ENCODE results near the gene VMO1.

Gene VMO1

GRCh38 chr17:4800462-4801196 lies 14.5 kb upstream of the VMO1 start:
- DNase-seq (ENCODE audit: low read depth in 1 of 2, low spot score in 1 of 2) = no peak

DNA sequence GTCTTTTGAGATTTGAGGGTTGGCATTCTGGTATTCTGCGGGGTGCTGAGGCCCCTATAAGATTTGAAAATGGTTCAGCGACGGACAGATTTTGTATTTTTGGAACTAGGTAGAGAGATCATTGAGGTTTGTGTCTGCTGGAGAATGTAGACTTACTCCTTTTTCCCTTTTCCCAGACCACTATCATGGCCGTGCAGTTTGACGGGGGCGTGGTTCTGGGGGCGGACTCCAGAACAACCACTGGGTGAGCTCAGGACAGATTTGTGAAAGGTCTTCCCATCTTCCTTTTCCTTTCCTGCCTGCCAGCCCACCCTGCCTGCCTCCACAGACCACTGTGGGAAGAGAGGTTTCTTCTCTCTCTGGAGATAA lies 10.4 kb upstream of the VMO1 start:
- no peak for DNase-seq (ENCODE audit: low read depth in 1 of 2, low spot score in 1 of 2)

GRCh38 chr17:4795168-4795567 lies 9.0 kb upstream of the VMO1 start:
- DNase-seq (ENCODE audit: low read depth in 1 of 2, low spot score in 1 of 2) = no peak

DNA sequence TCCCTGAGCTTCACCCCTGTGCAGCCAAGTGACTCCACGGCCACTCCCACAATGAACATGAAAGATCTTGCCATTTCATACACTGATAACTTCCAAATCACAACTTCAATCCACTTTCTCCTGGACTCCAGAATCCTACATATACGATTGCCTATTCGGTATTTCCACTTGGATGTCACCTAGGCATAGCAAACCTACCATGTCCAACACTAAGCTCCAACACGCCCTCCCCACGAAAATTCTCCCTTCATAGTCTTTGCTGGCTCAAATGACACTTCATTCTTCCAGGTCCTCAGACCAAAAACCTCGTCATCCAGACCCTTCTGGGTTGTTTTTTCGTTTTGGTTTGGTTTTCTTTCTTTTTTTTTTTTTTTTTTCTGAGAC lies 4.5 kb upstream of the VMO1 start:
- no peak for DNase-seq (ENCODE audit: low read depth in 1 of 2, low spot score in 1 of 2)

DNA sequence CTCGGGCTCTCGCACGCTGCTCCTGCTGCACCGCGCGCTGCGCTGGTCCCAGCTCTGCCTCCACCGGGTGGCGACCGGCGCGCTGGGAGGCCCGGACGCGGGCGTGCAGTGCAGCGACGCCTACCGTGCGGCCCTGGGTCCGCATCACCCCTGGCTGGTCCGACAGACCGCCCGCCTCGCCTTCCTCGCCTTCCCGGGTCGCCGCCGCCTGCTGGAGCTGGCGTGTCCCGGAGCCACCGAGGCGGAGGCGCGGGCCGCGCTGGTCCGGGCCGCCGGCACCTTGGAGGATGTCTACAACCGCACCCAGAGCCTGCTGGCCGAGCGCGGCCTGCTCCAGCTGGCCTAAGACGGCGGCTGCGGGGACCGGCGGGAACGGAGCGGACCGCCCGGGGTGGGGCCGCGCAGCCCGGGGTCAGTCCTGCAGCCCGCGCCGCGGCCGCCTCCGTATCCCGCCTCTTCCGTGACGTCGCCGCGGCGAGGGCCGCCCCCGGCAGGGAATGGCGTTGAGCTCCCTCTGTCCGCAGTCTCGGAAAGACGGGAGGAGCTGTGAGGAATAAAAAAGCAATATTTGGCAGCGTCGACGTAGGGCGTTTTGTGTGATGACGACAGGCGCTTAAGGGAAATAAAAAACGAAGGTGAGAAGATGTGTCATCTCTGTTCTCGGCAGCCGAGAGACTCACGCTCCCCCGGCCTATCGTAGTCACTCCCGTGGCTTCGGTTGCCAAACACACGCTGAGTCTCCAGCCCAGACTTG lies 4.0 kb upstream of the VMO1 start:
- DNase-seq (ENCODE audit: low read depth in 1 of 2, low spot score in 1 of 2) = peak; percentile 59 to 72

DNA sequence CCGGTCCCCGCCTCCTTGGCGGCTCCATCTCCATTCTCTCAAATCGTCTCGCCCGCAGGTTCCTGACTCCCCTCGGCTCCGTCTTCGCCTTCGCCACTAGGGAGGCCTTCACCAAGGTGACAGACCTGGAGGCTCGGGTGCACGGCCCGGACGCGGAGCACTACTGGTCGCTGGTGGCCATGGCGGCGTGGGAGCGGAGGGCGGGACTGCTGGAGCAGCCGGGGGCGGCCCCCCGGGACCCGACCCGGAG lies 3.5 kb upstream of the VMO1 start:
- DNase-seq (ENCODE audit: low read depth in 1 of 2, low spot score in 1 of 2) = no peak

- DNase-seq (ENCODE audit: low read depth in 1 of 2, low spot score in 1 of 2) = no peak
Observed at GRCh38 chr17:4788807-4789700, 2.9 kb upstream of the VMO1 start, which contains the start of gene GLTPD2. Gene GLTPD2 (plus strand): TSS chr17:4788964. CDS start chr17:4789012, 48 bp downstream.

DNA sequence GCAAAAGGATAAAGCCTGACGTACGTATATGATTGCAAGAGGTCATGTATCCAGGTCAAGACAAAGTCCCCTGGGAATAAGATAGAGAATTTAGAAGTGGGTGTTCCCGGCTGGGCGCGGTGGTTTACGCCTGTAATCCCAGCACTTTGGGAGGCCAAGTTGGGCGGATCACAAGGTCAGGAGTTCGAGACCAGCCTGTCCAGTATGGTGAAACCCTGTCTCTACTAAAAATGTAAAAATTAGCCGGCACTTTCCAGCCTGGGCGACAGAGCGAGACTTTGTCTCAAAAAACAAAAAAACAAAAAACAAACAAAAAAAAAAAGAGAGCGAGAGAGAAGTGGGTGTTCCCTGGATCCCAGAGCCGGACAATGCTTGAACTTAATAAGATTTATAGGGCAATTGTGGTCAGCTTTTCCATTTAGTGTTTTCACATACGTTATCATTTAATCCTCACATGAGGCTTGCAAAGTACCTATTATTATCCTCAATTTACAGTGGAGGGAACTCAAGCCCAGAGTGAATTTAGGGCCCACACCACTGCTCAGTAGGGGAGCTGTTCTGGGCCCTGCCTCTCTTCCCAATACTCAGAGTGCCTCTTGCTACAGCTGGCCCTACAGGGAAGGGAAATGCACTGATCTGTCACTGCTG lies 2.1 kb upstream of the VMO1 start:
- DNase-seq (ENCODE audit: low read depth in 1 of 2, low spot score in 1 of 2) = no peak

- DNase-seq (ENCODE audit: low read depth in 1 of 2, low spot score in 1 of 2) = no peak
Observed at GRCh38 chr17:4786516-4786915, 352 bp upstream of the VMO1 start.

DNA sequence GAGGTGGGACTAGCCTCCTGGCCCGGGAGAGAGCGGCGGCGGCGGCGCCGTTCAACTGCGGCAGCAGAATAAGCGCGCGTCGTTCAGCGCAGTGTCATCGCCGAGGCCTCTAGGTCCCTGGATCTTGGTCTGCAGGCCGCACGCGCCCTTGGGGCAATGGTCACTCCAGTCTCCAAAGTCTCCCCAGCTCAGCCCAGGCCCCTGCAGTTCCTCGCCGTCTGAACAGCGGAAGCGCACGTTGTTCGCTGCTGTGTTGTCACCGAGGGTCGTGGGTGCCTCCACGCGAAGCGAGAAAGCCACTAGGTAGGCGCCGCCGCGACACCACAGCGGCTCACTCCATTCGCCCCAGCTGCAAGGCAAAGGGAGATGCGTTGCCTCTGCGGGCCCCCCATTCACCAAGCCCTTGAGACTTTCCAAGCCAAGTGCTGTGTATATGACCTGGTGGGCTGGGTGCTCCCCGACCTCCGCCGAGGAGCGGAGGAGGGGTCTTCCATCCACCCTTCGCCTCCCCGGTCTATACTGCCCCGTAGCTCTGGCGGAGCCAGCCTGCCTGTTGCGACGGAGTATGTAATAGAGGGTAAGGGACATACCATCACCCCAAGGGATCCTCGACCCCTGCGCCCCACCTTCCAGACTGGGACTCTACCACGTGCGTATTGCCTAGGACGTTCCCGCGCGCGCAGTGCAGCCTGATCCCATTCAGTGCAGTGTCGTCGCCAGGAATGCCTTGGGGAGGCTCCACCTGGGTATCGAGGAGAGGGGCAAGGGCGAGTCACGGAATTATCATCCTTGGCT lies 656 bp downstream of the VMO1 start:
- no peak for DNase-seq (ENCODE audit: low read depth in 1 of 2, low spot score in 1 of 2)

GRCh38 chr17:4782652-4783051 lies 3.5 kb downstream of the VMO1 start:
- DNase-seq (ENCODE audit: low read depth in 1 of 2, low spot score in 1 of 2) = no peak

- DNase-seq (ENCODE audit: low read depth in 1 of 2, low spot score in 1 of 2) = no peak
Observed at GRCh38 chr17:4780325-4780955, 5.7 kb downstream of the VMO1 start.

GRCh38 chr17:4777969-4778760 lies 8.0 kb downstream of the VMO1 start:
- no peak for DNase-seq (ENCODE audit: low read depth in 1 of 2, low spot score in 1 of 2)

GRCh38 chr17:4772235-4772613 lies 13.9 kb downstream of the VMO1 start:
- DNase-seq (ENCODE audit: low read depth in 1 of 2, low spot score in 1 of 2) = no peak

DNA sequence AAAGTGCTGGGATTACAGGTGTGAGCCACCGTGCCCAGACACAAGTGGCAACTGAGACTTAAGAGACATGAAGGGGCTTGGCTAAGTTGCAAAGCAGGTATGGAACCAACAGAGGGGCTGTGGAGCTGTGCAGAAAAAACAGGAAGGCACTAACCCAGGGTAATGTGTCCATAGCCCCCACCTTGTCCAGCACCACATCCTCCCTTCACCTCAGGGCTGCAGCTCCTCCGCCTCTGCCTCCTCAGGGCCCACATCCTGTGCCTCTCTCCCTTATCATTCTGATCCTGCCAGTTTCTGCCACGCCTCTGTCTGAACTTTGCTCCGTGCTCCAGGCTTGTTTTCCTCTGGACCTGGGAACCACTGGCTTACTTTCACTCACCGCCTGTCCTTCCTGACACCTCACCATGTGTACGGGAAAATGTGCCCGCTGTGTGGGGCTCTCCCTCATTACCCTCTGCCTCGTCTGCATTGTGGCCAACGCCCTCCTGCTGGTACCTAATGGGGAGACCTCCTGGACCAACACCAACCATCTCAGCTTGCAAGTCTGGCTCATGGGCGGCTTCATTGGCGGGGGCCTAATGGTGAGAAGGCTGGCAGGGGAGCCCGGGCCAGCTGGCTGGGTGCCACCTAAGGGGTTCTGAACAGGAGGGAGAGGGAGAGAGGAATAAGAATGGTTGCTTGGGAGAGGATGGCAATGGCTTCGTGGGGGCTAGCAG lies 14.5 kb downstream of the VMO1 start, which contains the start of gene TM4SF5:
Gene TM4SF5, plus strand, starts transcription at position 368 of the 716 bp plus-strand sequence. Its CDS starts 37 bp downstream, at position 405.
- no peak for DNase-seq (ENCODE audit: low read depth in 1 of 2, low spot score in 1 of 2)

DNA sequence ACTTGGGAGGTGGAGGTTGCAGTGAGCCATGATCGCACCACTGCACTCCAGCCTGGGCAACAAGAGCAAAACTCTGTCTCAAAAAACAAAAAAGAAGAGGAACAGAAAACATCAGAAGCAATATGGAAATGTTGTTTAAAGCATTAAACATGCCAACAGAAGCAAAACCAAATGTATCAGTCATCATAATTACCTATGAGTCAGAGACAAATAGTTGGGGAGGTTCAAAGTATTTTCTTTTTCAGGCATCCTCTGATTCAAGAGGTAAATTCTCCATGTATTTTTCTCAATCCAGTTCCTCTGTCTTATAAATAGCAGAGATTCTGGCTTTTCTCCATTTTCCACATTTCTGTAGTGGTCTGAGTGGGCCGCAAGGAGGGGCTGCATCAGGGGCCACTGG lies 16.5 kb downstream of the VMO1 start:
- DNase-seq (ENCODE audit: low read depth in 1 of 2, low spot score in 1 of 2) = no peak

DNA sequence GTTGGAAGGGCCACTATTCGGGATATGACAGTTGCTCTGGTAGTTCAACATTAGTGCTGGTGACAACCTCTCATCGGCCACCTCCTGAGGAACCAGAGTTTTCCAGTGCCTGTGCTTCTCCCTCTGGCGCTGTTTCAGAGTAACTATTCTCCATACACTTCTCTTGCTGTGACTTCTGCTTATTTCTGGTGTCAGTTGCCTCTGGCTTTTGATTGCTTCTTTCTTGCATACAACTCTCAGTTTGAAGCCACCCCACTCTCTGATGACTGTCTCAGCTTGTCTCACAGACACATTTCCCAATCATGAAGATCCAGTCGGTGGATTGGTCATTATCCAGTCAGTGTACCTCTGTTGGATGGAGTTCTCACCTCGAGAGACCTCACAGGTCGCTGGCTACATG lies 17.9 kb downstream of the VMO1 start:
- DNase-seq (ENCODE audit: low read depth in 1 of 2, low spot score in 1 of 2) = no peak

- DNase-seq (ENCODE audit: low read depth in 1 of 2, low spot score in 1 of 2) = no peak
Observed at GRCh38 chr17:4766723-4767122, 19.4 kb downstream of the VMO1 start.

DNA sequence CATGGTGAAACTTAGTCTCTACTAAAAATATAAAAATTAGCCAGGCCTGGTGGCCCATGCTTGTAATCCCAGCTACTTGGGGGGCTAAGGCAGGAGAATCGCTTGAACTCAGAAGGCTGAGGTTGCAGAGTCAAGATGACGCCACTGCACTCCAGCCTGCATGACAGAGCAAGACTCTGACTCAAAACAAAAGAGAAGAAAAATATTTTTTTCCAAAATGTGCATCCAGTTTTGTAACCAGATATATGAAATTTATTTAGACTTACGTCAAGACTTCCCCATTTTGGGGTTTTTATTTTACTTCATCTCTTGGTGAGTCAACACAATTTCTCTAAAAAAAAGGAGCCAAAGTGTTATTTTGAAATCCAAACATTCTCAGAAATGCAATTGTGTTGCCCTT lies 20.0 kb downstream of the VMO1 start:
- no peak for DNase-seq (ENCODE audit: low read depth in 1 of 2, low spot score in 1 of 2)
